WTC11 (cell line): Measurements from ENCODE around the gene ATP5ME.

ENCODE experiments used
- CTCF ChIP-seq: fragments of 200-600 bp; IDR thresholded peaks from 2 replicates; pipeline ENCODE4 v1.8.0; 2022; ENCODE audit warnings: antibody characterized with exemption
- ETV6 ChIP-seq: sonication (generic); formaldehyde crosslinking; IDR thresholded peaks from 2 replicates; pipeline ENCODE4 v1.8.1; 2022; ENCODE audit warnings: mild to moderate bottlenecking, missing genetic modification reagents
- SP1 ChIP-seq: sonication (generic); formaldehyde crosslinking; conservative IDR thresholded peaks from 2 replicates; pipeline ENCODE4 v1.8.1; 2022; ENCODE audit warnings: missing genetic modification reagents
- ZSCAN18 ChIP-seq: fragments of 250-450 bp; sonication (Bioruptor Pico); IDR thresholded peaks from 2 replicates; pipeline ENCODE4 v2.1.2; 2022; ENCODE audit warnings: mild to moderate bottlenecking, moderate library complexity

- no peak for TF ChIP-seq CTCF
- TF ChIP-seq ETV6 (CRISPR knock-in tag) = no peak
- TF ChIP-seq ZSCAN18 (CRISPR knock-in tag) = no peak
- no peak for TF ChIP-seq SP1
Measured at GRCh38 chr4:714087-714486, 40.0 kb upstream of the ATP5ME start.
